ENCODE measurements around the gene NCKAP5. TPM values are rescaled to one million over a fixed set of nuclear protein-coding genes. Genes with fewer than 3 reads are reported as not detected.

NCKAP5 gene
- total and polyA plus RNA-seq, 2 donors (not counting 1 experiment from before 2014, with no cell fraction given): not detected

- Histone ChIP-seq H3K4me2 (replicated peaks; ENCODE audit: low read depth, low read length, poor library complexity, severe bottlenecking) (no peak overlapping the region), H3K9ac (ENCODE audit: low read length) (no peak overlapping the region), H2AFZ (ENCODE audit: insufficient read depth, low read depth, low read length, poor library complexity, severe bottlenecking) (no peak overlapping the region), H3K4me1 (ENCODE audit: control insufficient read depth in 2 of 2, insufficient read depth in 2 of 2, low read length in 2 of 2) (no peaks in the 10 kb centered on the region), H3K4me3 (ENCODE audit: control extremely low read depth in 1 of 5, extremely low read depth in 1 of 5, insufficient read depth in 1 of 5, low read depth in 2 of 5, low read length in 4 of 5) (no peak overlapping the region), H3K79me2 (ENCODE audit: control insufficient read depth, insufficient read depth, low read length) (no peaks in the 10 kb centered on the region), H3K36me3 (replicated peaks in 1 of 2; ENCODE audit: control extremely low read depth in 1 of 2, control insufficient read depth in 1 of 2, extremely low read depth in 1 of 2, insufficient read depth in 2 of 2, low read length in 1 of 2) (no peaks in the 10 kb centered on the region), H3K27me3 (replicated peaks in 1 of 4; ENCODE audit: control extremely low read depth in 1 of 4, control insufficient read depth in 3 of 4, insufficient read depth in 4 of 4, low read length in 3 of 4) (no peaks in the 10 kb centered on the region), H3K9me3 (ENCODE audit: control extremely low read depth in 1 of 3, control insufficient read depth in 2 of 3, insufficient read depth in 1 of 3, low read length in 2 of 3) (no peaks in the 10 kb centered on the region), H4K20me1 (ENCODE audit: control insufficient read depth, insufficient read depth, low read length, poor library complexity, severe bottlenecking) (no peaks in the 10 kb centered on the region), H3K27ac (ENCODE audit: low read length in 2 of 2) (no peak overlapping the region)
- POLR2A ChIA-PET: no interaction called here
- TF ChIP-seq EZH2 (IDR thresholded peaks at IDR 0.05; ENCODE audit: borderline replicate concordance, insufficient read depth, low read depth, low read length, poor library complexity, severe bottlenecking): no peak
- TF ChIP-seq CTCF (IDR thresholded peaks at IDR 0.05): no peak
- no peak for ATAC-seq (ENCODE audit: low read depth)
- CTCF ChIA-PET: no interaction called here
- no peak for DNase-seq
- no peaks in the 10 kb centered on the region for H3K4me1 Mint-ChIP-seq
- no peak overlapping the region for H3K4me3 Mint-ChIP-seq
- intact Hi-C loops (cut with micrococcal nuclease): no loop called here
- H3K9me3 Mint-ChIP-seq (ENCODE audit: insufficient read depth): no peaks in the 10 kb centered on the region
- no peak overlapping the region for H3K27ac Mint-ChIP-seq
- no peaks in the 10 kb centered on the region for H3K27me3 Mint-ChIP-seq
Measured at GRCh38 chr2:133438026-133438425, 130.2 kb downstream of the NCKAP5 start.

GRCh38 chr2:133437492-133437891, 130.8 kb downstream of the NCKAP5 start:
- H3K27me3 Mint-ChIP-seq: no peaks in the 10 kb centered on the region
- no peak overlapping the region for H3K4me3 Mint-ChIP-seq
- no peak for TF ChIP-seq CTCF (IDR thresholded peaks at IDR 0.05)
- TF ChIP-seq EZH2 (IDR thresholded peaks at IDR 0.05; ENCODE audit: borderline replicate concordance, insufficient read depth, low read depth, low read length, poor library complexity, severe bottlenecking): no peak
- Histone ChIP-seq H3K27ac (ENCODE audit: low read length in 2 of 2) (no peak overlapping the region), H3K9me3 (ENCODE audit: control extremely low read depth in 1 of 3, control insufficient read depth in 2 of 3, insufficient read depth in 1 of 3, low read length in 2 of 3) (no peaks in the 10 kb centered on the region), H3K4me3 (ENCODE audit: control extremely low read depth in 1 of 5, extremely low read depth in 1 of 5, insufficient read depth in 1 of 5, low read depth in 2 of 5, low read length in 4 of 5) (no peak overlapping the region), H3K4me1 (ENCODE audit: control insufficient read depth in 2 of 2, insufficient read depth in 2 of 2, low read length in 2 of 2) (no peaks in the 10 kb centered on the region), H3K4me2 (replicated peaks; ENCODE audit: low read depth, low read length, poor library complexity, severe bottlenecking) (no peak overlapping the region), H3K36me3 (replicated peaks in 1 of 2; ENCODE audit: control extremely low read depth in 1 of 2, control insufficient read depth in 1 of 2, extremely low read depth in 1 of 2, insufficient read depth in 2 of 2, low read length in 1 of 2) (no peaks in the 10 kb centered on the region), H3K79me2 (ENCODE audit: control insufficient read depth, insufficient read depth, low read length) (no peaks in the 10 kb centered on the region), H4K20me1 (ENCODE audit: control insufficient read depth, insufficient read depth, low read length, poor library complexity, severe bottlenecking) (no peaks in the 10 kb centered on the region), H3K27me3 (replicated peaks in 1 of 4; ENCODE audit: control extremely low read depth in 1 of 4, control insufficient read depth in 3 of 4, insufficient read depth in 4 of 4, low read length in 3 of 4) (no peaks in the 10 kb centered on the region), H3K9ac (ENCODE audit: low read length) (no peak overlapping the region), H2AFZ (ENCODE audit: insufficient read depth, low read depth, low read length, poor library complexity, severe bottlenecking) (no peak overlapping the region)
- no peak for DNase-seq
- CTCF ChIA-PET: no interaction called here
- H3K4me1 Mint-ChIP-seq: no peaks in the 10 kb centered on the region
- intact Hi-C loops (cut with micrococcal nuclease): no loop called here
- POLR2A ChIA-PET: no interaction called here
- WGBS (ENCODE audit: insufficient coverage): 100% methylated on average over 1 of the region's 3 CpGs
- no peaks in the 10 kb centered on the region for H3K9me3 Mint-ChIP-seq (ENCODE audit: insufficient read depth)
- no peak for ATAC-seq (ENCODE audit: low read depth)
- H3K27ac Mint-ChIP-seq: no peak overlapping the region
